HT-29 (cell line): ENCODE measurements around the gene GNPTG. TPM values are rescaled to one million over a fixed set of nuclear protein-coding genes. Genes with fewer than 3 reads are reported as not detected.

Experiments
- DNase-seq: peaks from one replicate; pipeline ENCODE4 v3.0.0-alpha.2; 2015; ENCODE audit warnings: low spot score
- total RNA-seq: library from RNA; depleted of rRNA; stranded (reverse); fragments of >200 nt; shearing (Covaris generic); gene quantifications from 2 replicates; pipeline ENCODE4 v1.2.3, GENCODE V29; 2014

GNPTG gene
- total RNA-seq, 1 experiment from 2014 or later, result 50.9 TPM

DNA sequence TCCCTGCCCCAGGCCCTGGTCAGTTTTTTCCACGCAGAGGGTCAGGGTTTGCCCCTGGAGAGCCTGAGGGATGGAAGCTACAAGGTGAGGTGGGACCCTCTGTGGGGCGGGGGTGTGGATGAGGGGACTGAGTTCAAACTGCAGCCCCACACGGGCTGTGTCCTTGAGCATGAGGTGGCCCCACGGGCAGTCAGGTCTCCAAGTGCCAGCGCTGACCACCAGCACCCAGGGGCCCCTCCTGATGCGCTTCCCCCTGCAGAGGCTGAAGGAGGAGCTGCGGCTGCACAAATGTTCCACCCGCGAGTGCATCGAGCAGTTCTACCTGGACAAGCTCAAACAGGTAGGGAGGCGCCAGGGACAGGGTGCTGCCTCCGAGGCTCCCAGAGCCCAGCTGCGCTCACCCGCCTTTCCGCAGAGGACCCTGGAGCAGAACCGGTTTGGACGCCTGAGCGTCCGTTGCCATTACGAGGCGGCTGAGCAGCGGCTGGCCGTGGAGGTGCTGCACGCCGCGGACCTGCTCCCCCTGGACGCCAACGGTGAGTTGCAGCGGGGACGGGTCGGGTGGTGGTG, 4.4 kb upstream of the GNPTG start:
- DNase-seq, result no peak

DNA sequence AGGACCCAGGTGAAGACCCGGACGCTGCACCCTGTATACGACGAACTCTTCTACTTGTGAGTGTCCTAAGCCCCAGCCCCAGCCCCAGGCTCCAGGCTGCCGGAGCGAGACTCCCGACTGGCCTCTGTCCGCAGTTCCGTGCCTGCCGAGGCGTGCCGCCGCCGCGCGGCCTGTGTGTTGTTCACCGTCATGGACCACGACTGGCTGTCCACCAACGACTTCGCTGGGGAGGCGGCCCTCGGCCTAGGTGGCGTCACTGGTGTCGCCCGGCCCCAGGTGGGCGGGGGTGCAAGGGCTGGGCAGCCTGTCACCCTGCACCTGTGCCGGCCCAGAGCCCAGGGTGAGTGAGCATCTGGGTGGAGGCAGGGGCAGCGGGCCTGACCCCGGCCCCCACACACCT, 3.8 kb upstream of the GNPTG start:
- no peak for DNase-seq

DNA sequence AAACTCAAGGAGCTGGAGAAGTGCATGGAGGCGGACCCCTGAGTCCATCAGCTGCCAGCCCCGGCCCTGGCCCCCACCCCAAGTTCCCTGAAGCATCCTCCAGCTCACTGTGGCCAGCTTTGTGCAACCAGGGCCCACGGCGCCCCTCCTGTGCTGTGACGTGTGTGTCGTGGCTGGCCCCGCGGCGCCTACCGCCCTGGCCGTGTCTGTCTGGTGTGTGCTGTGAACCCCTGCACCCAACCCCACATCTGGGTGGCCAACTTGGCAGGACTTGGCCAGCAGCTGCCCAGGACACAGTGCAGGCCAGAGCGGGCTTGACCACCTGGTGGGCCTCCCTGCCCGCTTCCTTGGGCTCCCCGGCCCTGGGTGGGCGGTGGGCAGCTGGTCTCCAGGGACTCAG, 3.3 kb upstream of the GNPTG start:
- no peak for DNase-seq

DNA sequence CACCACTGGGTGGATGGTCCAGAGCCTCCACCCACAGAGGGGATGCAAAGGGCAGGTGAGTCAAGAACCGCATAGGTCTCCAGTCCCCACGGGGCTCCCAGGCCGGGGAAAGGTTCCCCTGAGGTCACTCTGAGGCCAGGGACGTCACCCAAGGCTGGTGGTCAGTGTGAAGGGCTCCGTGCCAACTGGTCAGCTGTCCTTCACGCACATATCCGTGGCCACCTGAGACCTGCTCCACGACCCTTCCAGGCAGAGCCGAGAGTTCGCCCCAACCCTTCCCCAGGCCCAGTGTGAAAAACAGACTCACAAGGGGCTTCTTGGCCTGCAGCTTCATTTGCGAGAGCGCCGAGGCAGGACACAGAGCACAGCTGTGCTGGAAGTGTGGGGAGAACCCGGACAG, 2.8 kb upstream of the GNPTG start:
- no peak for DNase-seq

DNA sequence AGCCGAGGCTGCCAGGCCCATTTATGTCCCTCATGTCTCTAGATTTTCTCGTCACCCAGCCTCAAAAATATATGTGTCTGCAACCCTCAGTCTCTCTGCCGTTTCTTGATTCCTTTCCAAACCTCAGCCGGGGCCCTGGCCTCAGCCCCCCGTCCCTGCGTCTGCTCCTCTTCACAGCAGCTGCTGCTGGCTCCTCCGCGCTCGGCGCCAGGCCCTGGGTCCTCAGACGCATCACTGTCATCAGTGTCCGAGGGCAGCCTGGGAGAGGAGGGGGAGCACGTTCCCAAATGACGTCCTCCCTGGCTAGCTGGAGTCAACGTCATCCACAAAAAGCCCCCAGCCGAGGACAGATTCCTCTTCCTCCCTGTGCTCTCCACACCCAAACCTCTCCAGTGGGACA, 2.4 kb upstream of the GNPTG start:
- DNase-seq, result no peak

DNA sequence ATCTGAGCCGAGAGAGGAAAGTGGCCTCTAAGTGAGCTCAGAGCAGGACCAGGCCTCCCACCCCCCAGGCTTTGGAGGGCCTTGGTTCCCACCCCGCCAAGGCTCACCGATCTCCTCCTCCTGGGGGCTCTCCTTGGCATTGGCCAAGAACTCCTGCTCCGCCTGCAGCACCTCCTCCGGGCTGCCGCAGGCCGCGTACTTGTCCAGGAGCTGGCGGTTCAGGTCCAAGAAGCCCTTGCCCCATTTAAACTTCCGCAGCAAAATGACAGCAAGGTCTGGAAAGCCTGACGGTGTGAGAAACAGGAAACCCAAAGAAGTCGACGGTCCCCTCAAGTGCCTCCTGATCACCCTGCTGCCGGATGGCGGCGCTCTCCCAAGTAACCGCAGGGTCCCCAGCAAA, 1.8 kb upstream of the GNPTG start:
- no peak for DNase-seq

DNA sequence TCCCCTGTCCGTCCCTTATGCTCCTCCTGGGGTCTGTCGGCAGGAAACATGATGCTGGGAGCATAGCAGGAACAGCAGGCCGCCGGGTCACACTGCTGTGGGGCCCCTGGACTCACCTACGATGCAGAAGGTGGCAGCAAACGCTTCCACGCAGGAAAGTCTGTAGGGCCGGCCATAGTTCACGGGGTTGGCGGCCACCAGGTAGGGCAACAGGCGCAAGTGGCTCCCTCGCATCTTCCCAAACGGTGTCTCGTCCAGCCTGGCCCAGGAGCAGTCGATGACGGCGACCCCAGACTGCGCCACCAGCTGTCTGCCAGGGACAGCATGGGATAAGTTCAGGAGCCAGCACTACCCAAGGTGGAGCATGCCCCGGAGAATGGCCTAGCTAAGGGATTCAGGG, 1.0 kb upstream of the GNPTG start:
- DNase-seq, result no peak

DNA sequence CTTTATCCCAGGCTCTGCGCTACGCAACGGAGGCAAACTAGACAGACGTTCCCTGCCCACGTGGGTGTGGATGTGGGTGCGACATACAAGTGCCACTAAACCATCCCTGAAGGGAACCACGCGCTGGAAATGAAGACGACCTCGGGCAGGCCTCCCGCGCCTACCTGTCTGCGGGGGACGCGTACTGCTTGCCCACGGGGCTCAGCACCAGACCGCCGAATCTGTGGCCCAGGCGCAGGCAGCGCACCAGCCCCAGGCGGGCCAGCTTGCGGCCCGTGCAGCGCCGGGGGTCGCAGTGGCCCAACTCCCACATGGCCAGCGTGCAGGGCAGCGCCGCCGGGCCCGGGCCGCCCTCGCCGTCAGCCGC, 533 bp upstream of the GNPTG start:
- no peak for DNase-seq

DNA sequence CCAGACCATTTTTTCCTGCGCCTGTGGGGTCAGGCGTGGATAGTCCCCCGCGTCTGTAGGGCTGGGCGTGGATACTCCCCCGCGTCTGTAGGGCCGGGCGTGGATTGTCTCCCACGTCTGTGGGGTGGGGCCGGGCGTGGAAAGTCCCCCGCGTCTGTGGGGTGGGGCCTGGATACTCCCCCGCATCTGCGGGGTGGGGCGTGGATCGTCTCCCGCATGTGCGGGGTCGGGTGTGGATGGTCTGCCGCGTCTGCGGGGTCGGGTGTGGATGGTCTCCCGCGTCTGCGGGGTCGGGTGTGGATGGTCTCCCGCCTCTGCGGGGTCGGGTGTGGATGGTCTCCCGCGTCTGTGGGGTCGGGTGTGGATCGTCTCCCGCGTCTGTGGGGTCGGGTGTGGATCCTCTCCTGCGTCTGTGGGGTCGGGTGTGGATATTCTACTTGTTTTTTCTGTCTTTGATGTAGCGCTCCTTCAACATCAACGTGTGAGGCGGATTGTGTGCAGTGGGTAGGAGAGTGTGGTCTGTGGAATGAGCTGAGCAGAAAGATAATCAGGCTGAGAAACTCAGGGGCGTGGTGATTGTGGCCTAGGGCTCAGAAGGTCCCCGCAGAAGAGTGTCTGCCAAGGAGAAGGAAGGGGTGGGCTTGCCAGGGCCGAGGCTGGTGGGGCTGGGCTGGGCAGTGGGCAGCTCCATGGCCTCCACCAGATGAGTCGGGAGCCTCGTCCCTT, 3.2 kb downstream of the GNPTG start:
- DNase-seq, result no peak

DNA sequence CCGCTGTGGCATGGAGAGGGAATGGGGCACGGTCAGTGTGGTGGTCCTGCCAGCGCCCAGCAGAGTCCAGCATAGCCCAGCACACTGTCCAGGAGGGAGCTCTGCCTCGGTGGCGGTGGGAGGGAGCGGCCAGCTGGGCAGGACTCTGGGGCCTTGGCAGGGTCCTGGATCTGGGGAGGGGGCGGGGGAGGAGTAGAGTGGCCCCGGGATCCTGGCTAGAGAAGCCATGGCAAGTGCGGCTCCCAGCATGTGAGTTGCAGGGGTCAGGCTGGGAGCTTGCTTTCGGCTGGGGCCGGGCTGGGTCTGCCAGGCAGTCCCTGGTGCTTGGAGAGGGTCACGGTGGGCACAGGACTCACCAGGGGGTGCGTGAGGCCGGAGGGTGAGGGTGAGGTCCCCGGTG, 3.9 kb downstream of the GNPTG start:
- no peak for DNase-seq

DNA sequence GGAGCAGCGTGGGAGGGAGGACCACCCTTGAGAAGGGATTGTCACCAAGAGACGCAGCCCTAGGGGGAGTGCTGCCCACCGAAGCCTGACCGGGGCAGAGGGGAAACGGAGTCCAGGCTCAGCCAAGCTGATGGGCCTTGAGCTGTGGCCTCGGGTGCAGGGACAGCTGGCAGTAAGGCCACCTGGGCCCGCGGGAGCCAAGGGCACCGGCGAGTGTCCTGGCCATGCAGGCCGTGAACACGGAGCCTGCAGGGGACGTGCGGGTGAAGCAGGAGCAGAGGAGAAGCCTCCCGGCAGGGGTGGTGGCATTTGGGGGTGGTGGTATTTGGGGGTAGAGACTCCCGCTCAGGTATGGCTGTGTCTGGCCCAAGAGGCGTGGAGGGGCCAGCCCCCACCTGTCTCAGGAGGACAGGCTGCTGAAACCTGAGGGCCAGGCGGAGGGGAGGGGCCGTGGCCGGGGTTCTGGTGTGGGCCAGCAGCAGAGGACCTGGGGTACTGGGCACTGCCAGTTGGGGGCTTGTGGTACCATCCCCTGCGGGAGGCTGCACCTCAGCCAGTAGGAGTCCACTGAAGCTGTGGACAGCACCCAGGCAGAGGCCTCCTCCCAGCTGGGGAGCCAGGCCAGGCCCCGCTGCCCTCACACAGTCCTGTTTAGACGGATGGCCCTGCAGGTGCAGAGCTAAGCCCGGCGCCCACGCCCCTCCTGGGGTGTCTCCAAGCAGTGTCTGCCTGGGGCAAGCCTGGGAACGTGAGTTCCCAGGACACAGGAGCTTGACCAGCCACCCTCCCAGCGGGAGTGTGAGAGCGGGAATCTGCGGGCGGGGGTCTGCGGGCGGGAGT, 4.5 kb downstream of the GNPTG start:
- DNase-seq, result no peak

DNA sequence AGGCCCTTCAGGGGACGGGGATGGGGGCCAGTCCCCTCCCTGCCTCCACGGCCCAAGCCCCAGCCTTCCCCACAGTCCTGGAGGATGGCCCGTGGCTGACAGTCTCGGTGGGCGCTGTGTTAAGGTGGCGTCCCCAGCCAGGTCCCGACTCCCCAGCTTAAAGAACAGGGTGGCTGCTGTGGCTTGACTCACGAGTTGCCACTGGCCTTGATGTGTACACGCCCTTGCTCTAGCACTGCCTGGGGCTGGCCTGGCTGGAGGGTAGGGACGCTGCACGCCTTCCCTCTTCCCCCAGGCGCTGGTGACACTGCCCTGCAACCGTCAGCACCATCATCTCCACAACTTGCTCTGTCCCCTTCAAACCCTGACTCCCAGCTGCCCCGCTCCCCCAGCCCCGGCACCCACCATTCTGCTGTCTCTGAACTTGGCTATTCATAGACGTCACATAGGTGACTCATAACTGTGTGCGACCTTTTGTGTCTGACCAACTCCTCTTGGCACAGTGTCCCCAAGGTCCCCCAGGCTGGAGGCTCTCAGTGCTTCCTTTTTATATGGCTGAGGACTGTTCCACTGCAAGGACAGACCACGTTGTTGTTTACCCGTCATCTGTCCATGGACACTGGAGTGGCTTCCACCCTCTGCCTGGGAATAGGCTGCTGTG, 6.3 kb downstream of the GNPTG start:
- no peak for DNase-seq

DNA sequence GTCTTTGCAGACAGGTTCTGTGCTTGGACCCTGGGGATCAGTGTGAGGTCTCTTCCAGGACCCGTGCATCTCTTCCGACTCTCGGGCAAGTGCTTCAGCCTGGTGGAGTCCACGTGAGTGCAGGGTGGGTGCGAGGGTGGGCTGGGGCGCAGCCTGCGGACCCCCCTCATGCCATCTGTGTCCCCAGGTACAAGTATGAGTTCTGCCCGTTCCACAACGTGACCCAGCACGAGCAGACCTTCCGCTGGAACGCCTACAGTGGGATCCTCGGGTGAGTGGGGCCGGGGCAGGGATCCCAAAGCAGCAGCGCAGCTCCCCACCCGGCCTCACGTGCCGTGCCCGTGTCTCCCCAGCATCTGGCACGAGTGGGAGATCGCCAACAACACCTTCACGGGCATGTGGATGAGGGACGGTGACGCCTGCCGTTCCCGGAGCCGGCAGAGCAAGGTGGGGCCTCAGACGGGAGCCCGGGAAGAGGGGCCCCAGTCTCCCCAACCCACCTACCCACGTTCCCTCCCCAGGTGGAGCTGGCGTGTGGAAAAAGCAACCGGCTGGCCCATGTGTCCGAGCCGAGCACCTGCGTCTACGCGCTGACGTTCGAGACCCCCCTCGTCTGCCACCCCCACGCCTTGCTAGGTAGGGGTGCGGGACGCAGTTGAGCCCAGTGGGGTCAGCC, 10.1 kb downstream of the GNPTG start:
- DNase-seq, result no peak

DNA sequence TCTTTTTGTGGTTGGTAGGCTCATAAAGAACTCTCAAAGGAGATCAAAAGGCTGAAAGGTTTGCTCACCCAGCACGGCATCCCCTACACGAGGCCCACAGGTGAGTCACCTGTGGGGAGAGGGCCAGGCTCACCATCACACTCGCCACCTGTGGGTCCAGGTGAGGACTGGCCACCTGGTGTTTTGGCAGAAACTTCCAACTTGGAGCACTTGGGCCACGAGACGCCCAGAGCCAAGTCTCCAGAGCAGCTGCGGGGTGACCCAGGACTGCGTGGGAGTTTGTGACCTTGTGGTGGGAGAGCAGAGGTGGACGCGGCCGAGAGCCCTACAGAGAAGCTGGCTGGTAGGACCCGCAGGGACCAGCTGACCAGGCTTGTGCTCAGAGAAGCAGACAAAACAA, 11.1 kb downstream of the GNPTG start:
- DNase-seq, result no peak

DNA sequence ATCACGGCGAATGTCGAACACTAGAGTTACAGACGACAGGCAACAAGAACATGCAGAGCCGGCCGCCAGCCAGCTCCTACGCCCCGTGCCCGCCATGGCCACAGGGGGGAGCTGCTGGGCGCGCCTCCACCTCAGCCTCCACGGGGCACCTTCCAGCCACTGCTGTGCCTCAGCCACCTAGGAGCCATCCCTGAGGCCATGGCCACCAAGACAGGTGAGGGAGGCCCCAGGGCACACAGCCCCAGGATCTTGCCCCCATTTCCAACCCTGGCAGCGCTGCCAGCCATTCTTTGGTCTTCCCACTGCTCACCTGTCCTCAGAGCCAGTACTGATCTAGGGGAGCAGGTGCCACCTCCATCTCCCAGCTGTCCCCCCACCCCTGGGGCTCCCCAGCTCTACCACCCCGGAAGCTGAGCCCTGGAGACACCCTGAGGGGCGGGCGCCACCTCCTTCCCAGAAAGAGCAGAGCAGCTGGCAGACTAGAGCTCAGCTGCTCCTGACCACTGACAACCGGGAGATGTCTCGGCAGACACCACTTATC, 11.8 kb downstream of the GNPTG start:
- DNase-seq, result peak; percentile 76

DNA sequence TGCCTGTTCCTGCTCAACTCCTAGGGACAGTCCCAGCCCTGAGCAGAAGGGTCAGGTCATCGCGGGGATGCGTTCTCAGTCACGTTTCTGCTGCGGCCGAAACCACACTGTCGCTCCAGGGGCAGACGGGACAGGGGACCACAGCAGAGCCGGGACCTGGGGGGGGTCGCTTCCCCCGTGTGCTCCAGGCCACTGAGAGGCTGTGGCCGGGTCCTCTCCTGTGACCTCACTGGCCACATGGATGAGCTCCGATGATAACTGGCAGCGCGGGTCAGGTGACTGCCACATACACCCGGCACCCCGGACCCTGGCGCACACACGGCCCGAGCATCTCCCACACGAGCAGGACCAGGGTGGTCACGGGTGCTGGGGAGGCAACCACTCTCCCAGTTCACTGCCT, 12.8 kb downstream of the GNPTG start:
- DNase-seq, result no peak

DNA sequence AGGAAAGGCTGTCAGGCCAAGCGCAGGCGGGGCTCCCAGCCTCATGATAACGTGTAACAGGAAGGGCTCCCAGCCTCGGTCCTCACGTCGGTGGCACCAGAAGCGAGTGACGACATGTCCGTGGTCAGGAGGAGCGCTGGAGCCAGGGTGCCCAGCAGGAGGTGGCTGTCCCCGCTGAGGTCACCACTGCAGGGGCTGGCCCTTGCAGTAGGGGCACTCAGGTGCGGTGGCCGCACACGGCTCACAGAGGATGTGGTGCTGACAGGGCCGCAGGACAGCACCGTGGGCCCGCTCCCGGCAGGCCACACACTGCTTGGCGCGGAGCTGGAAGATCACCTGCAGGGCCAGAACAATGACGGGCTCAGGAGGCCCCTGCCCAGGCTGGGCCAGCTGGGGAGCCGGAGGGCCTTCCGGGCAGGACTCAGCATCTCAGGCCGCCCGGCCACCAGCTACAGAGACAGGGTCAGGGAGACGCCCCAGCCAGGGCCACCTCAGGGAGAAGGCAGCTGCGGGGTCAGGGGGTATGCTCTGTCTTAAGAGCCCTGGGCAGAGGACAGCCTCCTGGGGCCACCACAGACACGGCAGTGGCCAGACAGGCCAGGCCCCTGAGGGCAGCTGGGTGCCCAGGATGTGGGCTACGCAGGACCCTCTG, 14.5 kb downstream of the GNPTG start:
- DNase-seq, result no peak

DNA sequence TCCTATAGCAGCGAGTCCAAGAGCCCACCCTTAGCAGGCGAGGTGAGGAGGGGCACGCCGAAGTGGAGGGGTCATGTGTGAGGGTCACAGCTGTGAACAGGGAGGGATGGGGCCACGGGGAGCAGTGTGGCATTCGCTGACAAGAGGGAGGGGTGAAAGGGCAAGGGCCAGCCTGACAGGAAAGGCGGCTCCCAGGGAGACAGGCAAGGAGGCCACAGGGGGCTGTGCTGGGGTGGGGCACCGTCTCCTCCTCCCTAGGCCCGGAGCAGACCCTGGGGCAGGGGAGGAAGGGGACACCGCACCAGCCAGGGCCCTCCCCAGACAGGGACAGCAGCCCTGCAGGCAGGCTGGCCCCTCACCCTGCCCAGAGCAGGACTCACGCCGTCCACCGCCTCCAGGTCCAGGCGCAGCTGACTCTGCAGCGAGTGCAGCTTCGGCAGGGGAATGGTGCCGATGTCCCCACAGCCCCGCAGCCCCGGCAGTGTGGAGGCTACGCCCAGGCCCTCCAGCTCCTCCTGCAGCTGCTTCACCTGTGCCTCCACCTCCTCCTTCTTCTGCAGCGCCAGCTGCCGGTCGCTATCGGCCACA, 15.1 kb downstream of the GNPTG start:
- no peak for DNase-seq

DNA sequence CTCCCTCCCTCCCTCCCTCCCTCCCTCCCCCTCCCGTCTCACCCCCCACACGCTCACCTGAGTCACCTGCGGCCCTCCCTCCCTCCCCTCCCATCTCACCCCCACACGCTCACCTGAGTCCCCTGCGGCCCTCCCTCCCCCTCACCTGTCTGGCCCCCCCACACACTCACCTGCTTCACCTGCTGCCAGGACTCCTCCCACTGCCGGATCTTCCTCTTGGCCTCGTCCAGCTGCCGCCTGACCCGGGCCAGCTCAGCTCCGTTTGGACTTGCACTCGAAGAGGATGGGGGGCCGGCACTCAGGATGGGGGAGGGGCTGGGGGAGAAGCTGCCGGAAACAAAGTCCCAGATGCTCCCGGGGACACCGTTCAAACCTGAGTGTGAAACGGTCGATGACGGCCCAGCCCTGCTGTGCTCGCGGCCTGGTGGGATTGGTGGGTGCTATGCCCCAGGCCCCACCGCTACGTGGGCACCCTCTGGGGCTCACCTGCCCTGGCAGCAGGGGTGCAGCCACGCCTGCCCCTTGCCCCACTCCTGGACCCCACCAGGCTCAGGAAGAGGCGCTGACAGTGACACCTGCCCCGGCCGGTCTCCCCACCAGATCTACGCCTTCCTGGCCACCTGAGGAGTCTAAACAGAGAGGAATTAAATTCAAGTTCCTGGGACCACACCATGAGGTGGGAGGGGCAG, 15.9 kb downstream of the GNPTG start:
- DNase-seq, result no peak
